Lung (tissue), 12 donors: Measurements from ENCODE around the gene KANSL1L. TPM values are rescaled to one million over a fixed set of nuclear protein-coding genes. Genes with fewer than 3 reads are reported as not detected.

Experiments used
- ATAC-seq: fragments of 200-7000 bp; cut with Tn5 transposase; one replicate; pipeline ENCODE4 v1.9.1; 2020; ENCODE audit warnings: moderate number of reproducible peaks; ENCODE audit not compliant: insufficient read depth, low FRiP score
- DNase-seq, 3 donors: peaks; one replicate each; pipeline ENCODE4 v3.0.0-alpha.2; 2013 to 2017
- H3K27ac ChIP-seq, 2 donors: one replicate each; pipeline ENCODE4 v1.5.1; 2013; ENCODE audit warnings: mild to moderate bottlenecking in 2 of 2, moderate library complexity in 2 of 2, control low read depth in 1 of 2, inconsistent platforms in 1 of 2, low read depth in 1 of 2, low read length in 1 of 2
- H3K27me3 ChIP-seq, 3 donors: one replicate each; pipeline ENCODE4 v1.5.1; 2013; ENCODE audit warnings: low read length in 2 of 3; ENCODE audit not compliant: control insufficient read depth in 3 of 3, insufficient read depth in 3 of 3
- H3K36me3 ChIP-seq, 4 donors: one replicate each; pipeline ENCODE4 v1.5.1; 2013; ENCODE audit warnings: low read length in 4 of 4, mild to moderate bottlenecking in 1 of 4, moderate library complexity in 1 of 4; ENCODE audit not compliant: control insufficient read depth in 4 of 4, insufficient read depth in 4 of 4
- H3K4me1 ChIP-seq, 5 donors: one replicate each; pipeline ENCODE4 v1.5.1; 2013; ENCODE audit warnings: low read length in 5 of 5, mild to moderate bottlenecking in 2 of 5, moderate library complexity in 1 of 5; ENCODE audit not compliant: control insufficient read depth in 5 of 5, insufficient read depth in 5 of 5
- H3K4me3 ChIP-seq: one replicate; pipeline ENCODE4 v1.5.1; 2013; ENCODE audit warnings: mild to moderate bottlenecking, control low read depth, moderate library complexity
- H3K9ac ChIP-seq, 2 donors: one replicate each; pipeline ENCODE4 v1.5.1; 2013; ENCODE audit warnings: low read length in 2 of 2, control low read depth in 1 of 2; ENCODE audit not compliant: insufficient read depth in 1 of 2
- H3K9me3 ChIP-seq, 4 donors: one replicate each; pipeline ENCODE4 v1.5.1; 2013; ENCODE audit warnings: low read length in 3 of 4, mild to moderate bottlenecking in 1 of 4, moderate library complexity in 1 of 4; ENCODE audit not compliant: control insufficient read depth in 4 of 4, insufficient read depth in 3 of 4
- CTCF ChIP-seq: IDR thresholded peaks from 2 replicates; pipeline ENCODE4 v1.5.1; 2012; ENCODE audit warnings: mild to moderate bottlenecking; ENCODE audit errors: control extremely low read depth, extremely low read depth
- WGBS, 2 donors: extraction: QIAGEN DNeasy Blood & Tissue Kit; methylation state at CpG; one replicate each; pipeline ENCODE4 v1.1.7; 2013; 5-methylcytosine and 5-hydroxymethylcytosine counted together
- polyA plus RNA-seq, 2 donors: library from polyadenylated mRNA; stranded (reverse); fragments of 200-250 nt; gene quantifications; one replicate each; pipeline ENCODE4 v1.2.1, GENCODE V29; 2013
- total RNA-seq, 2 donors: library from RNA; depleted of rRNA in 1 of 2; stranded (reverse); fragments of >200 nt in 1 of 2; gene quantifications; one replicate each; pipeline ENCODE4 v1.2.1, GENCODE V29; 2014 to 2021
- donor health status: control.
- donor health status: control.
- donor health status: Bipolar disorder and iron deficiency.
- donor health status: healthy.
- donor health status: DM: yes; HTN: yes; CAD: no.

KANSL1L gene
- total and polyA plus RNA-seq, 4 donors, result 6.1 to 117 (median 17.0) TPM

- WGBS, 2 donors, result 96 to 97% methylated on average over 2 of the region's 2 CpGs
Measured at GRCh38 chr2:210063306-210063705, 107.9 kb downstream of the KANSL1L start.

GRCh38 chr2:210055825-210056224 lies 115.4 kb downstream of the KANSL1L start:
- H3K4me3 ChIP-seq, result no peak overlapping the region
- TF ChIP-seq CTCF, result no peak
- no peaks in the 10 kb centered on the region for H3K27me3 ChIP-seq
- H3K36me3 ChIP-seq, result peaks cover 5 to 16% (median 7%) of the 10 kb centered on the region in 4 donors
- no peak for DNase-seq
- 97 to 99% methylated on average over 3 of the region's 3 CpGs for WGBS, 2 donors
- H3K9ac ChIP-seq, result no peak overlapping the region
- no peak overlapping the region for H3K27ac ChIP-seq
- ATAC-seq, result no peak
- H3K9me3 ChIP-seq, result peaks cover 0 to 6% (median 5%) of the 10 kb centered on the region in 4 donors
- H3K4me1 ChIP-seq, result no peaks in the 10 kb centered on the region

More at GRCh38 chr2:210063306-210063705, 107.9 kb downstream of the KANSL1L start:
- ATAC-seq (no peak), DNase-seq (no peak)
- H3K9ac ChIP-seq, result no peak overlapping the region
- no peak for TF ChIP-seq CTCF
- H3K27me3 ChIP-seq, result no peaks in the 10 kb centered on the region
- H3K4me1 ChIP-seq, result no peaks in the 10 kb centered on the region
- peaks cover 0 to 8% (median 5%) of the 10 kb centered on the region in 4 donors for H3K36me3 ChIP-seq
- H3K9me3 ChIP-seq, result peaks cover 0 to 2% (median 0%) of the 10 kb centered on the region in 4 donors
- no peak overlapping the region for H3K27ac ChIP-seq
- H3K4me3 ChIP-seq, result no peak overlapping the region

GRCh38 chr2:210054696-210055095 lies 116.5 kb downstream of the KANSL1L start:
- H3K27me3 ChIP-seq, result no peaks in the 10 kb centered on the region
- no peak overlapping the region for H3K27ac ChIP-seq
- TF ChIP-seq CTCF, result no peak
- no peaks in the 10 kb centered on the region for H3K4me1 ChIP-seq
- peaks cover 0 to 6% (median 5%) of the 10 kb centered on the region in 4 donors for H3K9me3 ChIP-seq
- WGBS, 2 donors, result 94 to 100% methylated on average over 1 of the region's 1 CpG
- DNase-seq (no peak), ATAC-seq (no peak)
- H3K9ac ChIP-seq, result no peak overlapping the region
- no peak overlapping the region for H3K4me3 ChIP-seq
- H3K36me3 ChIP-seq, result peaks cover 5 to 16% (median 8%) of the 10 kb centered on the region in 4 donors

- peaks cover 9 to 22% (median 12%) of the 10 kb centered on the region in 4 donors for H3K36me3 ChIP-seq
- WGBS, 2 donors, result 91 to 96% methylated on average over 1 of the region's 1 CpG
- no peak for ATAC-seq
Measured at GRCh38 chr2:210050885-210051284, 120.3 kb downstream of the KANSL1L start.

More at GRCh38 chr2:210050885-210051284, 120.3 kb downstream of the KANSL1L start:
- H3K9me3 ChIP-seq, result peaks cover 1 to 5% (median 5%) of the 10 kb centered on the region in 4 donors
- H3K4me3 ChIP-seq, result no peak overlapping the region
- no peaks in the 10 kb centered on the region for H3K4me1 ChIP-seq
- no peaks in the 10 kb centered on the region for H3K27me3 ChIP-seq
- no peak for TF ChIP-seq CTCF
- H3K27ac ChIP-seq, result no peak overlapping the region
- no peak overlapping the region for H3K9ac ChIP-seq
- no peak for DNase-seq
